Activated T-cell treated with anti-CD3 and anti-CD28 coated beads for 24 hours (primary cell): ENCODE measurements around the gene THBD.
"Not testable (repeated sequence)": the region's sequence is repeated elsewhere in the genome, so short reads cannot be mapped to it uniquely, and the experiment has no call there.

Source experiments
- DNase-seq: peaks from one replicate; pipeline ENCODE4 v3.0.0-alpha.2; 2020; ENCODE audit warnings: low read depth

THBD gene

DNA sequence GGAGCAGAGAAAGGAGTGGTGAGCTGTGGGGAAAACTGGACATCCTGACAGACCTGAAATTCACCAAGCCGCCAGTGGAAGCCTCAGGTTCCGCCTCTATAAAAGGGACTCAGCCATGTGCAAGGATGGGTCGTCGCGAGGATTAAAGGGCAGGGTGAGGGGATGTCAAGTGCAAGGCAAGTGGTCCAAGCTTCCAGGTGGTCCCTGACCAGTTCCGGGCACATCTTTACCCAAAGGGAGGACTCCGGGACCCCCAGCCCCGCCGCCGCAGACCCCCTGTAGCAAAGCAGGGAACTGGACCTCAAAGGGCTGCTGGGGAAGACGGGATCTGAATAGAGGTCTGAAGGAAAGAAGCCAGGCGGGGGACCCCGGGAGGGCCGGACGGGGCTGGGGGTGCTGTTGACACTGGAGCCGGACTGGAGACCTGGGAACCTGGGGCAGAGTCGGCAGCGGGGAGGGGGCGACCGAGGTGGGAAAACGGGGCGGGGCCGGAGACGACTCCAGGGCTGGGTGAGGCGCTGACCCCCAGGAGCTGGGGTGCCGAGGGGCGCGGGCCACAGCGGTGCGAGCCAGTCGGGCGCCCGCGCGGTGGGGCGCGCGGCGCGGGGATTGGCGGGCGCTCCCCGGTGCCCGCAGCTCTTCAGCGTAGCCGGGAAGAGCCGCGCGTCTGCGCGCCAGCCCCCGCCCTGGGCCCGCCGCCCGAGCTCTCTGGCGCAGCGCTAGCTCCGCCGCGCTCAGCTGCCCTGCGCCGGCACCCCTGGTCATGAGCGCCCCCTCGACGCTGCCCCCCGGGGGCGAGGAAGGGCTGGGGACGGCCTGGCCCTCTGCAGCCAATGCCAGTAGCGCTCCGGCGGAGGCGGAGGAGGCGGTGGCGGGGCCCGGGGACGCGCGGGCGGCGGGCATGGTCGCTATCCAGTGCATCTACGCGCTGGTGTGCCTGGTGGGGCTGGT lies 14.5 kb downstream of the THBD start, which contains the start of gene SSTR4:
Gene SSTR4 (plus strand): TSS at position 592 of the 951 bp plus-strand sequence. CDS start 172 bp downstream, at position 764.
- no peak for DNase-seq

DNA sequence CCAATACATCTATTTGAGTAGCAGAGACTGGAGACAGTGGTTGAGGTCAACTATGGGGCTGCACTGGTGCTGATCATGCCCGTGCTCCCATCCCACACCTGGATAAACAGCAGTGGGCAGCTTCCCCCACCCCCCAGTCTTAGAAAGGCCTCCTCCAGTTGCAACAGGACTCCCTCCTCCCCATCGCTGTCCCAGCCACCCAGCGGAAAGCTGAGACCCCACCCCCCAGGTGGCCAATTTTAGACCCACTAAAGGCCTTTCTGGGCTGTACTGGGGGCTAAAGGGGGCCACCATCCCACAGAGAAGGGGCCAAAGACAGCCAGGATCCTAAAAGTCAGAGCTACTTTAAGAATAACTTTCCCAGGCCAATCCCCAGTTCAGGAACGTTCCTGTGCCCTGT lies 15.6 kb downstream of the THBD start:
- DNase-seq, result no peak

DNA sequence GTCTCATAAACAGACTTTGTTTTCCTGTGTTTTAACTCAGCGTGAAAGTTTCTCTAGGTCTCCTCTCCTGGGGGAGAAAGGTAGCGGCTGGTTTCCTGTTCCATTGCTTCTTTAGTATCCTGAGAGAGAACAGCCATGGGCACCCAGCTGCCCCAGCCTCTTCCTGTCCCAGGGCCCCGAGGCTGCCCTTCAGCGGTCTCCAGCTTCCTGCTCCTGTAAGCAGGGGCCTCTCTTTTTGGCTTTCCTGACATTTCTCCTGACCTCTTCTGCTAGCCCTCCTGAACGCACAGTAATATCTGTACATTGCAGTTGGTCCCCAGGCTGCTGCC lies 16.8 kb downstream of the THBD start:
- DNase-seq, result no peak

DNA sequence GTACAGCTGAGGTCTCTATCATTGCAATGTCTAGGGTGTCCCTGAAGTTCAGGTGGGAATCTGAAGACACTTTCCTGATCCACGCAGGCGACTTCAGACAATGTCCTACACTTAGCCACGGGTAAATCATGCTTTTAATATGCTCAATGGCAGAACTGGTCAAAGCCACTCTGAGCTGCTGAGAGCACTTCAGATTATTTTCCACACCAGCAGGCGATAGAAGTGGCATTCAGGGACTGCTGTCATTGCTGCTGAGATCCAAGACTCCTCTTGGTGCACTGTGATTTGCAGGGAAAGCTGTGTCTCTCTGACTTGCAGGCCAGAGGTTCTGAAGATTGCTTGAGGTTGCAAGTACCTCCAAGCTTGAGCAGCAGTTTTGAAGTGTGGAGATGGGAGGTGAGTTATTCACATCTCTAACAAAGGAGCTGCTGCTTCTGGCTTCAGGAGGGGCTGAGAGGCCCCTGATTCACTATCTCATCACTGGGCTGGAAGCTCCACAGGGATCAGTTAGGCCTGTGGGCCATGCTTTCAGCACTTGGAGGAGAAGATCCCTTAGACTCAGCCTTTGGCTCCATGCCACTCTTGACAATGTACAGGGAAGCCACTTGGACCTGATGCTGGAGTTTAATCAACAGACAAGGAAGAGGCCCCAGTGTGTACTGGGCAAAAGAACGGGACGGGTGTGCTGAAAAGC lies 17.3 kb downstream of the THBD start:
- no peak for DNase-seq

DNA sequence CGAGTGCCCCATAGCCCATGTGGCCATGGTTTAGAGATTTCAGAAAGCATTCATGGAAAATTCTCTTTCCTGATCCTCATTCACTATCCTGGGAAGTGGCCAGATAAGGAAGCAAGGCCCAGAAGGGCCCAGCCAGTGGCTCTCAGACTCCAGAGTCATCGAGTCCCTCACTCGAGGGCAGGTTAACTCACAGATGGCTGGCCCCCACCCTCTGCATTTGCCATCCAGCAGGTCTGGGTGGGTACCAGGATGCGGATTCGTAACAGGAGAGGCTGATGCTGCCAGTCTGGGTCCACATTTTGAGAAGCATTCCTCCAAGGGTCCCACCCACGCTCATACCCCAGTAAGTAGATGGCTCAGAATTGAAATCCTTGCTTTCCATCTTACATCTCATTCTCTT lies 18.1 kb downstream of the THBD start:
- DNase-seq, result no peak

DNA sequence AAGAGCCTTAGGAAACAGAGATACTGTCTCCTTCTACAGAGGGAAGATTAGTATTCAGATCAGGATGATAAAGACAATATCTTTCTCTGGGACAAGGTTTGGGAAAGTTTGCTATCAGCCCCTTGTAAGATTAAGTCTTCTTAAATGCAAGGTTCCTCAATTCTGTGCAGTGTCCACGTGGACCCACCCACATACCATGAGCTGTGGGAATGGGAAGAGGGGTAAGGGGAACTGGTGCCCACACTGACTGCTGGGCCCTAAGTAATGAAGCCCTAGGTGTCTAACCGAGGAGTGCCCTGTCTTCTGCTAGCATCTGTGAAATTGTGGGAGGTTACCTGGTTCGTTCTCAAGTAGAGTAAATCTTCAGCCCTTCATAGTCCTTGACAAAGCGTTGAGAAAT lies 20.1 kb downstream of the THBD start:
- no peak for DNase-seq

DNA sequence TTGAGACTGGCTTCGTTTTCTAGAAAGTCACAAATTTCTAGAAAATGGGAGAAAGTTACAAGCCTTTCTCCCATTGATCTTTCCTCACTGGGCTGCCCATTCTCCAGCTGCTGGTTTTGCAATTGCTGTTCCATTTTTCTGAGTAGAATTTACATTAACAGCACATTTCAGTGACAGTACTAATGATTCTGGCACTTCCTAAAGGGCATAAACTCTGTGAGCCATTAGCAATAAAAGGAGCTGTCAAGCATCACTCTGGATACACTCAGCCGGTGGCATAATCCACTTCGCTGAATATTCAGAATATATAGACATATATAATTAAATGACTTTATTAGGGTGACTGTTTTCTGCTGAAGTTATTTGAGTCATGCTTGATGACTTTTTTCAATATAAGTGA lies 21.1 kb downstream of the THBD start:
- no peak for DNase-seq

DNA sequence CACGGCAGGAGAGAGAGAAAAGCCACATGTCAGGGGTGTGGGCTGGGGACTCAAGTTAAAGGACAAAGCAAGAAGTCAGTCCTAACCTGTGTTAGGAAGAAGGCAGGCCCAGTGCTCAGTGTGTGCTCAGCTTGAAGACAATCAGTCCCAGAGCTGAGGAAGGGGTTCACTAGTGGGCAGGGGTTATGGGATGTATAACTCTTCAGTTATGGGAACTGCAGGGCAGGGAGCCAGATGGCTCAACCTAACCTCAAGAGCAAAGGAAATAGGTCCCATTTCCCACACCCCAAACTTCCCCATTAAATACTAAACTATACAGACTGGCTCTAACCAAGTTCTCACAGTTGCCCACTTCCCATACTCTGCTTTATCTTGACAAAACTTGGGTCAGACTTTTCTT lies 21.8 kb downstream of the THBD start:
- no peak for DNase-seq

DNA sequence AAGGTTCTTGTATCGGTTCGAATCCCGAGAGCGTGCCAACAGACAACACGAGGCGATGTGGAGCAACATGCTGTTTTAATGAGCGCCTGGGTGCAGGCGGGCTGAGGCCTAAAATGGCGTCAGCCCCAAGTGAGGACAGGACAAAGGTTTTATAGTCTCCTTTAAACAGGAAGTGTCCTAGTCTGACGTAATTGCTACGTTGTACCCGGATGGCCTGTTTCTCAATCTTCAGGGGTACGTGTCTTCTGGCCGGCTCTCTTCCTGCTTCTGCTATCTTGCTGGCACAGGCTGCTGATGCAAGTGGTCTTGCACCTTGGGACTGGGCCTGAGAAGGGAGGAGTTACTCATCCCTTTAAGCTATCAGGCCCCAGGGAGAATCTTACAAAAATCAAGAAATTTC lies 24.0 kb downstream of the THBD start:
- not testable (repeated sequence) for DNase-seq

DNA sequence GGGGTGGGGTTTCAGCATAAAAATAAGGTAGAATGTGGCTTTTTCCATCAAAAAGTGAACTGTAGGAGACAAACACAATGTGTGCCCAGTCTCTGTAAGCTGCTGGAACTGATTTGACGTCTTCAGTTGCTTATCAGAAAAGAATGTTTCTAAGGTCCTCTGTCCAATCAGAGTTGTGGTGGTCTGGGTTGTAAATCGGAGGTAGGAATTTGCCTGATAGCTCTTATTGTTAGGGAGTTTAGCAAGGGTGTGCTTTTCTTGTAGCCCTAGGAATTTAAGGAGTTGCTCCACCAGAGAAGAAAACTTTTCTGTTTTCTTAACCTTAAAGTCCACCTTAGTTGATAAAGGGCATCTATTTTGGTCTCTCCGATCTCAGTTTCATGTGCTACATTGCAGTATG lies 24.8 kb downstream of the THBD start:
- no peak for DNase-seq

DNA sequence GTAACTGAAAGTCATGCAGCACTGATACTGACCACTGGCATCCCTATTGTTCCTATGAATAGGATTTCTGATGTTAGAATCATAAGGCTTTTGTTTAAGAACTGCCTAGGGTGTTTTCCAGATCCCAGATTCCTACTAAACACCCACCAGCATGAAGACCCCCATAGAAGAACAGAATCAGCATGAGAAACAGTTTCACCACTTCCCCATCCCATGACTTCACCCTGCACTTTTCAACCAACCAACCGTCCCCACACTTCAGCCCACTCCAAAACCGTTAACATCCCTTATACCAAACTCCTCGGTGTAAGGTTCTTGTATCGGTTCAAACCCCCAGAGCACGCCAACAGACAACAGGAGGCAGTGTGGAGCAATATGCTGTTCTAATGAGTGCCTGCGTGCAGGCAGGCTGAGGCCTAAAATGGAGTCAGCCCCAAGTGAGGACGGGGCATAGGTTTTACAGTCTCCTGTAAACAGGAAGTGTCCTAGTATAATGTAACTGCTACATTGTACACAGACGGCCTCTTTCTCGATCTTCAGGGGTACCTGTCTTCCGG lies 25.8 kb downstream of the THBD start:
- DNase-seq, result no peak

DNA sequence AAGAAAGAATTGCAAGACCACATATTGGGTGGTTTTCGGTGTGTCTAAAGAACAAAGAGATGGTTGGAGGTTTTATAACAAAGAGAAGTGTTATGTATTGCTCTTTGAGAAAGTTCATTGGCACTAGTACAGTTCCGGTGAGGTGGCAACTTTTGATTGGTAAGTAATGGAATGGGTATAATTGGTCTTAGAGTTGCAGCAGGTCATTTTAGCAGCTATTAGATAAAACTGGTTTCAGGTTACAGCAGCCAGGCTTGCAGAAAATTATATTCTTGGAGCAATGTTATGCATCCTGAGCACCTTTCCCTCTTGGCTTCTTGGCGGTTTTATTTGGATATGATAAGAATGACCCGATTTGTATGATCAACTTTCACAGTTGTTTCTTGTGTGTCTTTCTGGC lies 26.6 kb downstream of the THBD start:
- DNase-seq, result no peak

DNA sequence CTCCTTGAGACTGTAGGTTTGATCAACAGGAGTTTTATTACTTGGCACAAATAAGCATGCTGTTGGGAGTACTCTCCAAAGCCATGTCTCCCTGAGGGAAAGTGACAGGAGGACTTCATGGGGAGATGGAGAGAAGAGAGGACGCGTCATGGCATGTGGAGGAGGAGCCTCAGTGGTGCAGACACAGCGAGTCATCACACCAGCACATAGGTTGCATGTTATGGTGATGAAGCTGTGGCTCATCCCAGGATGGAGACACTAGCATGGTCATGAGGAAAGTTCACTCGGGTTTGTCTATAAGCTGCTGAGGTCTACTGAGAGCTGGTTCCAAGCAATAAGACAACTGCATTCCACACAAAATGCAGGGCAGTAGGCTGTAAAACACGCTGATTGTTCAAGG lies 27.5 kb downstream of the THBD start:
- no peak for DNase-seq

DNA sequence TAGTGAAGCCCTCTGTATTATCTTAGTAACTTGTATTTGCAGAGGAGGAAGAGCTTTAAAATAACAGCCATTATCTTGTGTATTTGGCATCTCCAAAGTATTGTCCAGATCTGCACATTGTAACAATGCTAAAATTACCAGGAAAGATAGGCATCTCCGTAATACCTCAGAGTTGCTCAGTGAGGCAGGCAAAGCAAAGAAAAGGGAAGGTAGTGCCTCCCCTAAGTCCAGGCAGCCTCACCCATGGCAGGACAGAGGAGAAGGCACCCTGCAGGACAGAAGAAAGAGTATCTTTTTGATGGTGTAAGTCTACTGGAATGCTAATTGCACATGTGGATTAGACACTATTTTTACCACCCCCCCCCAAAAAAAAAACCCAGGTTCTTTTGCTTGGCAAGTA lies 27.9 kb downstream of the THBD start:
- no peak for DNase-seq

DNA sequence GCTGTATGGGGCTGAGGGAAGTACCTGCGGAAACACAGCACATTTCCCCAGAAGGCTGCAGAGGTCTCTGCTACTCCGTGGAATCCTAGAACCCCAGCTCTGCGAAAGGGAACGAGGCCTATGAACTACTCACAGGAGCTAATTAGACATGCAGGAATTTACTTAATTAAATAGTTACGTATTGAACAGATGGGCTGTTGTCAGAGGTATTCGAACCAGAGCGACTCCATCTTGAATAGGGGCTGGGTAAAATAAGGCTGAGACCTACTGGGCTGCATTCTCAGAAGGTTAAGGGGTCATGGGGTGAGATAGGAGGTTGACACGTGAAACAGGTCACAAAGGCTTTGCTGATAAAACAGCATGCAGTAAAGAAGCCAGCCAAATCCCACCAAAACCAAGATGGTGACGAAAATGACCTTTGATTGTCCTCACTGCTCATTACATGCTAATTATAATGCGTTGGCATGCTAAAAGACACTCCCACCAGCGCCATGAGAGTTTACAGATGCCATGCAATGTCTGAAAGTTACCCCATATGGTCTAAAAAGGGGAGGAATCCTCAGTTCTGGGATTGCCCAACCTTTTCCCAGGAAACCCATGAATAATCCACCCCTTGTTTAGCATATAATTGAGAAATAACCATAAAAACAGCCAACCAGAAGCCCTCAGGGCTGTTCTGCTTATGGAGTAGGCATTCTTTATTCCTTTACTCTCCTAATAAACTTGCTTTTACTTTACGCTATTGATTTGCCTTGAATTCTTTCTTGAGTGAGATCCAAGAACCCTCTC lies 29.0 kb downstream of the THBD start:
- no peak for DNase-seq

DNA sequence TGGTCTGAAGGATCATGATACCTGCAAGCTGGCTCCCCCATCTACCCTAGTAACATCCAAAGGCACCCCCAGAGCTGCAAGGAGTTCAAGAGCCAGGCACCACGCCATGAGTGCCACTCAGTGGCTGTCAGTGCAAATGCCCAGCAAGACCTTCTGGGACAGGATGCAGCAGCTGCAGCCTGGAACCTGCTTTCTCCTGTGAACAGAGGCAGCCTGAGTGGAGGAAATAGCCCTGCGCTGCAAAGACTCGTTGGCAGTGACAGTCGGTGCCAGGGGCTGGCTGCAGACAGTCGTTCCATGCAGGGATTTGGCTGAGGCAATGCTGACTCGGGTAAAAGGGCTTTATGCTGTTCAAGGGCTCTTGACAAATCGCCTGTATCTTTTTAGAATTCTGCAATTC lies 30.1 kb downstream of the THBD start:
- no peak for DNase-seq

DNA sequence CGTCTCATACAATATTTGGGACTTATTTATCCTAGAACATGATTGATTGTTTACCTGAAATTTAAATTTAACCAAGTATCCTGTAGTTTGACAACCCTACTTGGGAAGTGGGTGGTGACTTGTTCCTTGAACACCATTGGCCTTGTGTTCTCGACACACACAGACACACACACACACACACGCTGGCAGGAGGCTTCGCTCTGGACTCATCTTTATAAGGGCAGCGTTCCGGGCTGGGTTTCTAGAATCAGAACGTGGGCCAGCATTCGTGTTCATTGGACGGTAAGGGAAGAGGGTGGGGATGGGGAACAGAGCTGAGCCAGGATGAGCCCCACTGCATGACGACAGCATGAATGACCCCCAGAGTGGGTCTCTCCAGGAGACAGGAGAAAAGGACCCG lies 30.5 kb downstream of the THBD start:
- no peak for DNase-seq

DNA sequence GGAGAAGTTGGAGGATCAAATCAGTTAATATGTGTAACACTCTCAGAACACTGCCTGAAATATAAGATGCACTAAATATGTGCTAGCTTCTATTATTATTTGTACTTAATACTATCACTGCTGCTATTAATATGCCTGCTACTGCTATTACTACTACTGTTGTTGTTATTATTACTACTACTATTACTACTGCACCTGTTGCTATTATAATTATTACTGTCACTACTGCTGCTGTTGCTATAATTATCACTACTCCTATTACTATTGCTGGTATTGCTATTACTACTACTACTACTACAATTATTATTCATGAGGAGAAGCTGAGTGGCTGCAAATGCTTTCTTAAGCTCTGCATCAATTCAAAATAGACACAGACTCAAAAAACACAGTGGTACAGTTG lies 31.0 kb downstream of the THBD start:
- no peak for DNase-seq

DNA sequence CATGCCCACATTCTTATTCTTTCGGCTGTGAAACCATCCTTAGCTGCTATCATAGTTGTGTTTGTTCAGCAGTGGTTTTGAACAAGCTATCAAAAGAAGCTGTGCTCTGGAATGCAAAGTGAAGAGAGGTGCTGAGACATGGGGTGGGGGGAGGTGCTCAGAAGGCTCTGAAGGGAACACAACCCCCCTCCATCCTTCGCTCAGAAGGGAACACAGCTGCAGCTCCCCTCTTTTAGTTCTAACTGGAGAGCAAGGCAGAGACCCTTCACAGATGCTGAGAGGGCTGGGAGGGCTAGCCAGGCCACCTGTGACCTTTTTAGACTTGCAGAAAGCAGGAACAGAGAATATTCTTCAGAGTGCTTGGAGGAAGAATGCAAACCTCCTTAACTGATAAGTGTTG lies 32.0 kb downstream of the THBD start:
- no peak for DNase-seq

DNA sequence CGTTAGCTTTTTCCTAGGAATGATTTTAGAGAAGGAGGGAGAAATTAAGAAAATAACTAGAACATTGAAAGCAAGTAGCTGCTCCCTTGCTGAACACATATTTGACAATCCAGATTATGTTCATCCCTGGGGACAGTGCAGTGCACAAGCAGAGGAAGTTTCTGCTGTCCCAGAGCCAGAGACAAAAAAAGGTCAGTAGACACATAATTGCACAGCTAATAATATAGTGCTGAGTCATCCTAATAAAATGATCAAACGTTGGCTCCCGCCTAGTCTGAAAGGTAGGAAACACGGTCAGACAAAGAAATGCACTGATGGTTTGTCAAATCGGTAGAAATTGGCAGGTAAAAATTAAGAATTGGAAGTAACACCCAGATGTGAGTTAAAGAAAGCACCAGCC lies 36.0 kb downstream of the THBD start:
- DNase-seq, result no peak

DNA sequence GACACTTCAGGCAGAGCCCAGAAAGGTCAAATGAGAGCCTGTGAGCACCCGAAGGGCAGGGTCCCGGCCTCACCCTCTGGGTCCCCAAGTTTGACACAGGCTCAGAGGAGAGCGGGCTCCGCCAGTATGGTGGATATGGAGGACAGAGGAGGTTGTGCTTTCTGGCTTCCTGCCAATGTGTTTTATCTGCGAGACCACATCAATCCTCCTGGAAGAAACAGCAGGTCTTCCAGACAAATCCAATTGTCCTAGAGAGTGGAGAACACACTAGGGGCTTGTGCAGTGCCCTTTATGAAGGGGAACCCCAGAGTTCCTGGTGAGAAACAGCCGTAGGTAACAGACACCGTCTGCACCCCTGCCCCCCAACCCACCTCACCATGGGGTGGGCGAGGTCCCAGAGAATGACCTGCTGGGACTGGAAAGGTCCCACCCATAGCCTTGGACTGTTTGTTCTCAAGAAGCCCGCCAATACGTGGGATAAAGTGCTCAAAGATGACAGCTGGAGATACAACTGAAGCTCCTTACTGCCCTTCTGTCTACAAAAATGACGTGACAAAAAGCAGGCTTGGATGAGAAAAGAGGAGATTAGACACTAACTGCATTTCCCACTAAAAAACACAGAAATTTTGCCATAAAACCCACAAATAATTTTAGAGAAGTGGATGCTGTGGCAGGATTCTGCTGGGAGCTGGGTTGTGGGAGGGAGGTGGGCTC lies 38.3 kb downstream of the THBD start:
- no peak for DNase-seq

DNA sequence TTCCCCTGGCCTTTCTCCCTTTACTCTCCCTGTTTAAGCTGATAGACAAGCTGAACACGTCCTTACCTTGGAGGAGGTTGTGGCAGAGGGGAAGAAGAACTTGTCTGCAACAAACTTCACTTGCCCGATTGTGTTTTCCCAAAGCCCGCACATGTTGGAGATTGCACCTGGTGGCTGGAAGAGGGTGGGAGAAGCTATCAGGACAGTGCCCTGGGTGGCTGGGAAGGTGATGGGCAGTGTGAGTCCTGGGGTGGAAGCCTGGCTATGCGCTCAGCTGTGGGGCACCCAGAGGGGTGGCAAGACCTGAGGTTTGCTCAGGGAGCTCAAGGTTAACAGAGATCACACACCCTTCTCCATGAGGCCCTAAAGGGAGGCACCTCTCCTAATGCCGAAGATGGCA lies 39.4 kb downstream of the THBD start:
- DNase-seq, result no peak
